ACC112 (cell line): ENCODE measurements around the gene CACNA1H.

Source experiments
- H2AFZ ChIP-seq: fragments of 200-600 bp; sonication (generic); one replicate; pipeline ENCODE4 v1.6.0; 2017; ENCODE audit warnings: antibody characterized with exemption, low read length; ENCODE audit not compliant: unreplicated experiment
- H3K27ac ChIP-seq: fragments of 200-600 bp; sonication (generic); 2 replicates; pipeline ENCODE4 v1.5.1; 2014; ENCODE audit warnings: low read depth, mild to moderate bottlenecking, antibody characterized with exemption, low read length, moderate library complexity
- H3K27me3 ChIP-seq: fragments of 200-600 bp; sonication (generic); 2 replicates; pipeline ENCODE4 v1.6.1; 2014; ENCODE audit warnings: mild to moderate bottlenecking, antibody characterized with exemption, low read length, moderate library complexity, mixed read lengths; ENCODE audit not compliant: insufficient read depth
- H3K36me3 ChIP-seq: fragments of 200-600 bp; sonication (generic); 2 replicates; pipeline ENCODE4 v1.6.1; 2016; ENCODE audit warnings: mild to moderate bottlenecking, antibody characterized with exemption, low read length, moderate library complexity, mixed read lengths; ENCODE audit not compliant: insufficient read depth
- H3K4me1 ChIP-seq: fragments of 200-600 bp; sonication (generic); one replicate; pipeline ENCODE4 v1.6.1; 2016; ENCODE audit warnings: low read length, mixed read lengths; ENCODE audit not compliant: insufficient read depth, unreplicated experiment, control insufficient read depth
- H3K4me3 ChIP-seq: fragments of 200-600 bp; sonication (generic); 2 replicates; pipeline ENCODE4 v1.5.1; 2014; ENCODE audit warnings: mild to moderate bottlenecking, low read depth, low read length
- H3K79me2 ChIP-seq: fragments of 200-600 bp; sonication (generic); one replicate; pipeline ENCODE4 v1.6.0; 2016; ENCODE audit warnings: low read length; ENCODE audit not compliant: control insufficient read depth, unreplicated experiment, insufficient read depth

The CACNA1H gene

GRCh38 chr16:1258225-1258600 lies 105.3 kb downstream of the CACNA1H start:
- no peaks in the 10 kb centered on the region for H3K36me3 ChIP-seq

GRCh38 chr16:1258906-1259759 lies 106.2 kb downstream of the CACNA1H start:
- Histone ChIP-seq H3K4me1 (no peaks in the 10 kb centered on the region), H3K27me3 (peaks cover 50% of the 10 kb centered on the region), H3K79me2 (no peaks in the 10 kb centered on the region), H2AFZ (no peak overlapping the region), H3K36me3 (no peaks in the 10 kb centered on the region), H3K27ac (no peak overlapping the region), H3K4me3 (no peak overlapping the region)

More at GRCh38 chr16:1258225-1258600, 105.3 kb downstream of the CACNA1H start:
- no peak overlapping the region for H3K27ac ChIP-seq
- H3K27me3 ChIP-seq = peaks cover 45% of the 10 kb centered on the region
- no peaks in the 10 kb centered on the region for H3K4me1 ChIP-seq
- H3K4me3 ChIP-seq = no peak overlapping the region
- no peak overlapping the region for H2AFZ ChIP-seq
- H3K79me2 ChIP-seq = no peaks in the 10 kb centered on the region

- no peaks in the 10 kb centered on the region for H3K36me3 ChIP-seq
- H3K27ac ChIP-seq = no peak overlapping the region
- no peak overlapping the region for H3K4me3 ChIP-seq
- no peak overlapping the region for H2AFZ ChIP-seq
- H3K4me1 ChIP-seq = no peaks in the 10 kb centered on the region
- peaks cover 50% of the 10 kb centered on the region for H3K27me3 ChIP-seq
- no peaks in the 10 kb centered on the region for H3K79me2 ChIP-seq
Measured at GRCh38 chr16:1259760-1260068, 106.8 kb downstream of the CACNA1H start.

GRCh38 chr16:1260101-1260680 lies 107.3 kb downstream of the CACNA1H start:
- H3K36me3 ChIP-seq = no peaks in the 10 kb centered on the region
- no peaks in the 10 kb centered on the region for H3K4me1 ChIP-seq
- no peak overlapping the region for H3K4me3 ChIP-seq
- no peaks in the 10 kb centered on the region for H3K79me2 ChIP-seq
- H3K27ac ChIP-seq = no peak overlapping the region
- no peak overlapping the region for H2AFZ ChIP-seq
- H3K27me3 ChIP-seq = peaks cover 50% of the 10 kb centered on the region

- H3K27me3 ChIP-seq = peaks cover 50% of the 10 kb centered on the region
- H3K79me2 ChIP-seq = no peaks in the 10 kb centered on the region
- no peaks in the 10 kb centered on the region for H3K4me1 ChIP-seq
- no peak overlapping the region for H3K27ac ChIP-seq
- H2AFZ ChIP-seq = no peak overlapping the region
- H3K4me3 ChIP-seq = no peak overlapping the region
- no peaks in the 10 kb centered on the region for H3K36me3 ChIP-seq
Measured at GRCh38 chr16:1261131-1261892, 108.4 kb downstream of the CACNA1H start.

- no peak overlapping the region for H3K27ac ChIP-seq
- no peak overlapping the region for H3K4me3 ChIP-seq
- no peaks in the 10 kb centered on the region for H3K79me2 ChIP-seq
- H2AFZ ChIP-seq = no peak overlapping the region
- peaks cover 50% of the 10 kb centered on the region for H3K27me3 ChIP-seq
- no peaks in the 10 kb centered on the region for H3K36me3 ChIP-seq
- H3K4me1 ChIP-seq = no peaks in the 10 kb centered on the region
Measured at GRCh38 chr16:1262210-1262845, 109.4 kb downstream of the CACNA1H start.

GRCh38 chr16:1262846-1263221 lies 109.9 kb downstream of the CACNA1H start:
- Histone ChIP-seq H3K79me2 (no peaks in the 10 kb centered on the region), H3K27ac (no peak overlapping the region), H3K27me3 (peaks cover 50% of the 10 kb centered on the region), H3K4me3 (no peak overlapping the region), H3K4me1 (no peaks in the 10 kb centered on the region), H3K36me3 (no peaks in the 10 kb centered on the region), H2AFZ (no peak overlapping the region)

- Histone ChIP-seq H3K27me3 (peaks cover 49% of the 10 kb centered on the region), H2AFZ (no peak overlapping the region), H3K36me3 (no peaks in the 10 kb centered on the region), H3K4me3 (no peak overlapping the region), H3K27ac (no peak overlapping the region), H3K79me2 (no peaks in the 10 kb centered on the region), H3K4me1 (no peaks in the 10 kb centered on the region)
Measured at GRCh38 chr16:1263591-1264344, 110.9 kb downstream of the CACNA1H start.

GRCh38 chr16:1264345-1265089 lies 111.6 kb downstream of the CACNA1H start:
- Histone ChIP-seq H3K27me3 (peaks cover 43% of the 10 kb centered on the region), H3K79me2 (no peaks in the 10 kb centered on the region), H3K36me3 (no peaks in the 10 kb centered on the region), H2AFZ (no peak overlapping the region), H3K4me1 (no peaks in the 10 kb centered on the region), H3K27ac (no peak overlapping the region), H3K4me3 (no peak overlapping the region)
